GM21576 (cell line): ENCODE measurements around the gene LDHAL6B.

Experiments
- ATAC-seq: cut with Tn5 transposase; IDR thresholded peaks from one replicate; pipeline ENCODE4 v1.9.1; 2021; ENCODE audit warnings: mild to moderate bottlenecking, moderate library complexity; ENCODE audit not compliant: unreplicated experiment

Gene LDHAL6B

DNA sequence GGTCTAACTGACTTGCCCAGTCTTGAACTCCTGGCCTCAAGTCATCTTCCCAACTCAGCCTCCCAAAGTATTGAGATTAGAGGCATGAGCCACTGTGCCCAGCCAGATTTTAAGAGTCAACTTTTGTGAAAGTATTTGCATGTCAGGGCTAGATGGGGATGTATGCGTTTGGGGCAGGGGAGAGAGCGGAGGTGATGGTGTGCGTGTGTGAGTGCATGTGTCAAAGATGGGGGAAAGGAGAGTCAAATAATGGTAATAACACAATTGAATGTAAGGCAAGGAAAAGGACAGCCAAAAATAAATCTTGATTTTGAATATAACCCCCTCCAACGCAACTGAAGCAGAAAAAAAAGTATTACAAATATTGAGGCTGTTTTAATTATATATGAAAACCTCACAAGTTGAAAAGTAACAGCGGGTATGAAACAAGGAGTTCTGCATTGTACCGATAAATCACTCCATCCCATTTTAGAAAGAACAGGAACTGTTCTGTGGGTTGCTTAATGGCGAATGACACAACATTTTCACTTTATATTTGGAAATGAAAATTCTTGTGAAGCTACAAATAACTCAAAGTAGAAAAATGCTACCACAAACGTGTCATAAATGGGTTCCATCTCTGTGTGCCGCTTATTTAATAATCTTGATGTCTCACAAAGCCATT lies 29.9 kb upstream of the LDHAL6B start:
- ATAC-seq: no peak

DNA sequence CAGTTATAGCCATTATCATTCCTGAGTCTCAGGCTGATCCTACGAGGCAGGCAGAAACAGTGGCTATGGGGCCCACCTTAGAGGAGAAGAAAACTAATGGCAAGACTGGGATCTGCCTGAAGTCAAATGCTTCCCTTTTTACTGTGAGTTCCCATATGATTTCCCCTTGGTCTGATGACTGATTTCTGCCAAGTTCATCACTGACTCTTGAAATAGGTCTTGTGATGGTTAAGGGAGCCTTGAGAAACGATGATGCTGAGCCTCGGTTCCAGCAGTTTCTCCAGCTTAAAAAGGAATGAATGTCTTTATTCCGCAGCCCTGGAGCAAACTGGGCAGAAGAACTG lies 29.4 kb upstream of the LDHAL6B start:
- ATAC-seq: no peak

DNA sequence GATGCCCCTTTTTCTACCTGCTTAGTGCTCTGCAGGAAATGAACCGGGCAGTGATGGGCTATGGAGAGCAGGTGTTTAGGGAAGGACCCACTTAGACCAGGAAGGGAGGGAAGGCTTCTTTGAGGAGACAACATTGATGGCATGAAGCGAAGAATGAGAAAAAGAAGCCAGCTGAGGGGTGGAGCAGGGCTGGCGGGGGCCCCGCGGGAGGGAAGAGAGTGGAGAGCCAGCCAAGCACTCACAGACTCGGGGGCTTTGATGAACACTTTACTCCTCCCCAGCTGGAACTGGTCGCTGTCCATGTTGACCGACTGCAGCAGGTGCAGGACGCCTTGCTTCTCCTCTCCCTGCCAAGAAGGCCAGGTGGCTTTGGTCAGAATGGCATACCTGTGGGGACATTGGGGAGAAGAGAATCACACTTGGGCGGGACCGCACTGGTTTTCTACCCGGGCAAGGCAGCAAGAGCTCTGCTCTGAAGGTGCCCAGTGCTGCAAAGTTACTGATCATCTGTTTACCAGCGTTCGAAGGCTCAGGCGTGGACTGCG lies 28.4 kb upstream of the LDHAL6B start:
- ATAC-seq: no peak

DNA sequence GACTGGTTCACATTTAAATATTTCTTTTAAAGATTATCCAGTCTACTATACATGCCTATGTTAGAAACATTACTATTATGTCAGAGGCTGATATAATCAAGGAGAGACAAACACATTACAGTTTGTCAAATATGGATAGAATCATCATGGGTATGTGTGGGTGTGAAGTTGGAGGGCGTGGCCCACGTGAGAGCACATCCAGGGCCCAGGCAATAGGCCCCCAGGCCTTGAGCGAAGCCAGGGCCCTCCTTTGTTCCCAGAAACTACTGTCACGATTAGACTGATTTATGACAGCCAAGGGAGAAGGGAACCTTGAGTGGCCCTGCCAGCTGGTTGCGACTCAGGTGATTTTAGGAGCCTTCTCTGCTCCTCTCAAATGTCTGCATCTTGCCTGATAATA lies 26.9 kb upstream of the LDHAL6B start:
- ATAC-seq: no peak

DNA sequence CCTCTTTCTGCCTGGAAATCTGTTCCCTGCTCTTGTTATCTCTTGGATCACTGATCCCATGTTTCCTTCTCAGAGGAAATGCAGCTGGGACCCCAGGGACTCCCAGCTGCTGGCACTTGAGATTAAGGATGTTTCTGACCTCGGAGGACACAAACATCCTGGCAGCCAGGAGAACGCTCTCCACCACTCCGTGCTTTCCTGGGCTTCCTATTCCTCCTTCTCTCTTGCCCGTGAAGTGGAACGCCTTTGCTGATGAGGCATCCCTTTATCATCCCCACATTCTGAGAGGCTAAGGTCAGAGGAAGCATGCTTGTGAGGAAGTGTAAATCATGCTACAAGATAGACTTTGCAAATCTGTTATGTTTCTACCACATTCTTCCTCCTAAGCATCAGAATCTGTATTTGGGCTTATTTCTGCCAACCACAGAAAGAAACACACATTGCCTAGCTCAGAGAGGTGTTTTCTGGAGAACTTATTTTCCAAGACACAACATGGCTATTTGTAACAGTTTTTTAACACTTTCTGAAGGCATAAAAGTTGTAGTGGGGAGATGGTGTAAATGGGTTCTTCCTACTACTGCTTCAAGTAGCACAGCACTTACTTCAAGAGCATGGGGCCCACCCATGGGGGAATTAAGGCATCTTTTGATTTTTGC lies 25.6 kb upstream of the LDHAL6B start:
- ATAC-seq: no peak

DNA sequence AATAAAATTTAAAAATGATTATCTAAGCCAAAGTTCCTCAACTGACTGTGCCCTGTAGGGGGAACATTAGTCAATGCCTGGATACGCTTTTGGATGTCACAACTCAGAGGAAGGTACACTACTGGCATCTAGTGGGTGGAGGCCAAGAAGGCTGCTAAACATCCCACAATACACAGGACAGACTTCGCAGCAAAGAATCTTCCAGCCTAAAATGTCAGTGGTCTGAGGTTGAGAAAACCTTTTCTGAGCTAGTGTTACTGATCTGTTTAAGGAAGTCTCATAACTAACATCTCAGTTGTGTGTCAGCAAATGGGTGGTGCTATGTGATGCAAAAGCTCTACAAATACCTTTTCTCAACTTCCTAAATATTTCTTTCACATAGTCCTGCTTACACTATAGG lies 20.9 kb upstream of the LDHAL6B start:
- no peak for ATAC-seq

DNA sequence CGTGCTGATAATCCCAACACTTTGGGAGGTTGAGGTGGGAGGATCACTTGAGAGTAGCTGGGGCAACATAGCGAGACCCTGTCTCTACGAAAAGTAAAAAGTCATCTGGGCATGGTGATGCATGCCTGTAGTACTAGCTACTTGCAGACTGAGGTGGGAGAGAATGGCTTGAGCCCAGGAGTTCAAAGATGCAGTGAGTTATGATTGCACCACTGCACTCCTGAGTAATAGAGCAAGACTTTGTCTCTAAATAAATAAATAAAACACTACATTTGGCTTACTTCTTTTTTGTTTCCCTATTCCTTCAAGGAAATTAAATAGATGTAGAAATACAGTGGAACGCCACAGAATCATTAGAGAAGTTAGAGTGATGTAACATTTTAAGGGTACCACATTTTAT lies 20.1 kb upstream of the LDHAL6B start:
- no peak for ATAC-seq

DNA sequence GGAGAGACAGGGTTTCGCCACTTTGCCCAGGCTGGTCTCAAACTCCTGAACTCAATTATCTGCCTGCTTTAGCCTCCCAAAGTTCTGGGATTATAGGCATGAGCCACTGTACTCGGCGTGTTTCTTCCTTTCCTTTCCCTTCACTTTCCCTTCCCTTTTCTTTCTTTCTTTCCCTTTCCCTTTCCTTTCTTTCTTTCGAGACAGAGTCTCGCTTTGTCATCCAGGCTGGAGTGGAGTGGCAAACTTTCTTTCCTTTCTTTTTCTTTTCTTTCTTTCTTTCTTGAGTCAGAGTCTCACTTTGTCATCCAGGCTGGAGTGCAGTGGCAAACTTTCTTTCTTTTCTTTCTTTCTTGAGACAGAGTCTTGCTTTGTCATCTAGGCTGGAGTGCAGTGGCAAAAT lies 17.4 kb upstream of the LDHAL6B start:
- no peak for ATAC-seq

DNA sequence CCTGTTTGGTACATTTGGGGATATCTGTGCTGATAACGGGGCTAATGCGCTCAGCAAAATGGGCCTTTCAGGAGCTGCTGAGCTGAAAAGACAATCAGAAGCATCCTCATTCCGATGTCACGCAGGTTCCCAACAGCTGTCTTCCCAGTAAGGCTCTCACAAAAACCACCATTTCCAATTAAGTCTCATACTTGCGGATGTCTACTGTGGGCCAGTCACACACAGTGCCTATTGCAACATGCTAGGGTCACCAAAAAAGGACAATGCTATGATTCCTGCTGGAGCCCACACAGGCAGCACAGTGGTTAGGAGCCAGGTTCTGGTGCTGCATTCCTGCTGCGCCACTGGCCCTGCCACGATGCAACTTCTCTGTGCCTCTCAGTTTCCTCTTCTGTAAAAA lies 16.4 kb upstream of the LDHAL6B start:
- ATAC-seq: no peak

DNA sequence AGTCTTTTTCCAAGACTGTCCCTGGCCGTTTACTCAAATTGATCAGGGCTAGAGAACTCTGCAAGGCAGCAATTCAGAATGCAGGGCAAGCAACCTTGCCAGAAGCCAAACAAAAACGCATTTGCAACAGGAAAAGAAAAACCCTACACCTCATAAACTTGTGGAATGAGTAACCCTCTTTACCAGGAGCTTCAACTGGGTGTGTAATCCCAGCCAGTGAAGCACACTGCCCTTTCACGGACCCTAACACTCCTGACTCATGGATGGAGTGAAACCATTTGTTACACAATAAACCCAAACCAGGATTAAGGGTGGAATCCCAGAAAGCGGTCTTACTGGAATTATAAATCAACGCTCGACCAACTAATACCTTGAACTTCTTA lies 14.8 kb upstream of the LDHAL6B start:
- ATAC-seq: no peak

DNA sequence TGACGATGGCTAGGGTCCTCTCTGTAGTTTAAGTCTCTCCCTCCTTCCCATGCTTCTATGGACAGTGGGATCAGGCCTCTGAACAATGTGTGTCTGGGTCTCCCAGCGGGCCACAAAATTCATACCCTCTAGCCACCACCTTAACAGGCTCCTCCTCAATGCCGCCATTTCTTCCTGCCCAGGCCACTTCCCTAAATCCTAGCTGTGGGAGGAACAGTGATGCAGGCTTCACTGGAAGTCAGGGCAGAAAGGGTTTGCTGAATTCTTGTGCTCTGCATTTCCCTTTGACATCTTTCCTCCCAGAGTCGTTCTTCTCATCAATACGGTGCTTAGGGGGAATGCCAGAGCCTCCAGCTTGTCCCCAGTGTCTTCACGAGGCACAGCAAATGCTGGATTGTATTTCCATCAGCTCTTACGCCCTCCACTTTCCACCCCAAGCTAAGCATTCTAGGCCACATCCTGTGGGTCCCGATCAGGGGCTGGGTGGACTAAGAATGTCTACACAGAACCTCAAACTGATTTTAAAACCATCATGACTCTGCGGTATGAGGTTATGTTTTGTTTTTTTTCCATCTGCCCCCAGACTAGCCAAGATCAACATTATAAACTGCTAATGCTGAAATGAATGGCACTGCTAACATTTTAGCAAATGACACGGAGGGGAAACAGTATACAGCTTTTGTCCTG lies 11.9 kb upstream of the LDHAL6B start:
- no peak for ATAC-seq

DNA sequence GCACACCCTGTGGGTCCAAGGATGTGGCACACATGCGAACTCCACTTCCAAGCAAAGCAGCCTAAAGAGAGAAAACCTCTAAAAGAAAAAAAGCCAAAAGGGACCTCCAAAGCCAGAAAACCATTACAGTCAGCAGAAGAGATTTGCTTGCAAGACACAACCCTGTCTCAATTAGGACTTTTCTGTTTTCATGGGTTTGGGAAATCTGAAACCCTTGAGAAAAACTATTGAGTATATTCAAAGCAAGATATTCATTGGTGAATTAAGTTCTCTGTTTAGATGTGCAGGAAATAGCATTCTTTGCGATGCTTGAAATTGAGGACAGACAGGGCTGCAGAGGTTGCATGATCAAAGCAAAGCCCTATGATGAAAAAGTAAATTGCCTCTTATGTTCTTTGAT lies 10.2 kb upstream of the LDHAL6B start:
- ATAC-seq: no peak

DNA sequence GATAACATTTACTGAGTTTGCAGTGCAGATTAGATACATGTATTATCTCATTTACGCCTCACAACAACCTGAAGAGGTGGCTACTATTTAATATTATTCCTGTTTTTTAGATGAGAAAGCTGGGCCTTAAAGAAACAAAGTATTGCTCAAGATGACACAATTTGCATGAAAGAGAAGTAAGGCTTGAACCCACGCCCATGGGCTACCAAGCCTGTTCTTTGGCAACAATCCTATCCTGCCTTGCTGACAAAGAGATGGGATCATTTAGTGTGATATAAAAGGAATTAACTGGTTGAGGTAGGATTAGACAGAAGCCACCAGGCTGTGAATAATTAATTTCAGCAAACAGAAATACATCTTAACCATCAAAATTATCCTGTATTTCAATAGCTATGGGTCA lies 9.2 kb upstream of the LDHAL6B start:
- ATAC-seq: no peak

DNA sequence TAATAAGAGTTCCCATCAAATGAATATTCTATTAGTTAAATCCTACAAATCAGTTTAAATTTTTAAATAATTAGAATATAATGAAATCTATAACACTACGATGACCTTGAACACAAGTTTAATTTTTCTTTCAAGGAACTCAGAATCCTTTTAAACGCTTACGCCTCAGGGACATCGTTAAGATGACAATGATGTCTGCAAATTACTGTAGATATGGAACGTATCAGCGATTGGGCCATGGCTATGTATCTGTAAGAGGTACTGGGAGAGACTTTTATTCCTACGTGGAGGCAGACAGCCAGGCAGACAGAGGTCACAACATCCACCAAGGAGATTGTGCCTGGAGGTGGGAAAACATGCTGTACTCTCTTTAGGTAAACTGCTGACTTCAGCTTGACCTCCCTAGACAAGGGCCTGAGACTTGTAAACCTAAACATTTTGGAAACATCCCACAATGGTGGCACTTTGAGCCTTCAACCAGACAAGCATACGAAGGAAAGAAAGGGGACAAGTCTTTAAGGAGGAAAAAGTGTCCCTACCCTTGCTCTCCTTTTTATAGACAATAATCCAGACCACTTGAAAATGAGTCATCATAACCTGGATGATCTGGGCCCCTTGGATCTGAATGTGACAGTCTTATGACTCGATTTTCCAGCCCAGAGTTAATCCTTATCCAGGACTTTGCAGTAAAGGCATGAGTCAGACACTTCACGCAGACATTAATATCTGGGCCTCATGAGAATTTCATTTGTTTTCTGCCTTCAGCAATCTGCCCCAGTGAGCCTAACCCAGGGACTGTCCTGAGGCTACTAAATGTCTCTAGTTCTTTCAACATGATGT lies 6.8 kb upstream of the LDHAL6B start:
- ATAC-seq: no peak

DNA sequence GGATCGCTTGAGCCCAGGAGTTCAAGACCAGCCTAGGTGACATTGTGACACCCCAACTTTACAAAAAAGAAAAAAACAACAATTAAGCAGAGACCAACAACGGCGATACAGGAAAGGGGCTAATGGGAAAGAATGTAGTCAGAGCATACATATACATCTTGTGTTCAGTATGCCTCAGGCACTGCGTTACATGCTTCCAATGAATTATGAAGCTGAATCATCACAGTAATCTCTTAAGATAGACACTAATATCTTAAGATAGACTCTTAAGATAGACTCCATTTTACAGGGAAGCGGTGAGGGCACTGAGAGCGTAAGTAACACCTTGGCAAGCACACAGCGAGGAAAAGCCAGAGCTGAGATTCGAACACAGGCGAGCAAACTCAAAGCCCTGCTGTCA lies 6.1 kb upstream of the LDHAL6B start:
- no peak for ATAC-seq

DNA sequence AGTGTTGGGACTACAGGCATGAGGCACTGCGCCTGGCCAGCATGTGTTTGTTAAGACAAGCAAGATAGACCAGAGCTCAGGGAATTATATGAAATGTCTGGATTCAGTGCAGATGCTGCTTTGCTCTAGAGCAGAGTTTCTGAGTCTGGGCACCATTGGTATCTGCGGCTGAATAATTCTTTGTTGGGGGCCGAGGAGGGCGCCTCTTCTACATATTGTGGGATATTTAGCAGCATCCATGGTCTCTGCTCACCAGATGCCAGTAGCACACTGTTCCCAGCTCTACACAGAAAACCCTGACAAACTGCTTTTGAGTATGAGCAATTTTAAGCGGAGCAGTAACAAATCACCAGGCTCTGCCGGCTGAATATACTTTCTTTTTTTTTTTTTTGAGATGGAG lies 3.6 kb upstream of the LDHAL6B start:
- ATAC-seq: no peak

DNA sequence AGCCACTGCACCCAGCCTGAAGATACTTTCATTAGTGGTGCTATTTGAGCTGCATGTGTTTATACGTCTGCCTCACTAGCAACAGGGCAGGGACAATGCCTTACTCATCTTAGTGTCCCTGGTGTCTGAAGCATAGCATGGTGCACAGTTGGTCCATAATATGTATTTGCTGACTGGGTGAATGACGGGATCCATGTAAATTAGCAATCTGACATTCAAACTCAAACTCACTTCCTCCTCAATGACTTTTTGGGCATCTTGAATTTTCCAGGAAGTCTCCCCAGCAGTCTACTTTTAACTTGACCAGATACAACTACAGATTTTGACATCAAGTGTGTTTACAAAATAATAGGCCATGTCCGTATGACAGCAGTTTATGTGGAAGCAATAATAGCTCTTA lies 3.0 kb upstream of the LDHAL6B start:
- ATAC-seq: no peak

DNA sequence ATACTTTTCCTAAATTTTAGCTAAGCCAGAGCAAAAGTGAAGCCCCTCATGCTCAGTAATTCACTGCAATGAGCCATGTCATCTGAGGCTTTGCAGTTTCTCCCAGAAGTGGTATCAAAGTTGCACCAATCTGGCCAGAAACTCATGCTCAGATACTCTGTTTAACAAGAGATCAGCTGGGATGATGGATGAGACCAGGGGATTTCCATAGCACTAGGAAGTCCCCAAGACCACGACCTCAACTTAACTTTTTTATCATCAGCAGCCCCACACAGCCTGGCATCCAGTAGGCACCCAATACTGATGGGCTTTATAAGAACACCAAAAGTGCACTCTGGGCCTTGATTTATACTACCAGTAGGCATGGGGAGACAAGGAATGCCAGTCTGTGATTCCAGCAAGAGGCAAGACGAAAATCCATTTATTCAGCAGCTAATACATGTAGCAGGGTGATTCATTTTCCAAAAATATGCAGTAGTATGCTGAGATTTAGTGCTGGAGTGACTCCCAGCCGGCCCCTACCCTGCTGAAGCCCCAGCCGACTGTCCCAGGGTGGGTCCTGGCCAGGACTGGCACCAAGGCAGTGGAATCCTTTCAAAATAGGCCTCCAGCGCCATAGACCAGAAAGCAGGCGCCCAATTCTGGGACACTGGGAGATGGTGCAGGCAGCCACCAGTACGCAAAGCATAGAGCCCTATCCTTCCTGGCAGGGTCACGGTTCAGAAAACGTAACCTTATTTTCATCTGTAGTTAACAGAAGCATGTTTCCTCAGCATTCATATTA lies 612 bp upstream of the LDHAL6B start:
- no peak for ATAC-seq

DNA sequence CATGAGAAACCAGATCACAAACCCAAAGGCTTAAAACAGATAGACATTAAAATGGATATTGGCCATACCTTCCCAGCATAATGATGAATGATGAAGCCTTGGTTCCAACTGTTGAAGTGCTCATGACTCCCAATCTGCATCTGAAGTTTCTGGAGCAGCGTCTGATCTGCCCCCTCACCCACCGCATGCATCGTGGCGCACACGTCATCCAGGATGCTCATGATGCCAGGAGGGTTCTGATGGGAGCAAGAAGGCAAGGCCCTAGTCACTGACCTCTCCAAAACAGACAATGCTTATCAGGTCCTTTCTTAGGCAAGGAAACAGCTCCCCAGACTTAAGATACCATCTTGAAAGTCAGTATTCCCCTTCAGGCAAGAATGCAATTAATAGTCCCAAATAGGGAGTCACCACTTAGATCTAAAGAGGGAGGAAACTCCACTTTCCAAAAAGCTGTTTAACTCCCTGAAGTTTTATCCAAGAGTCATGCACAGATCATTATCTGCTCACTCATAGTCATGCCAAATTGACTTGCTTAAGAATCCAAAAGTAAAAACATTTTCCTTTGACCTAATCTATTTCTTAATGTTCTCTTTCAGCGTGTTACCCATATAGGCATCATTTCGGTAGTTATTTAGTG lies 2.1 kb downstream of the LDHAL6B start:
- no peak for ATAC-seq

DNA sequence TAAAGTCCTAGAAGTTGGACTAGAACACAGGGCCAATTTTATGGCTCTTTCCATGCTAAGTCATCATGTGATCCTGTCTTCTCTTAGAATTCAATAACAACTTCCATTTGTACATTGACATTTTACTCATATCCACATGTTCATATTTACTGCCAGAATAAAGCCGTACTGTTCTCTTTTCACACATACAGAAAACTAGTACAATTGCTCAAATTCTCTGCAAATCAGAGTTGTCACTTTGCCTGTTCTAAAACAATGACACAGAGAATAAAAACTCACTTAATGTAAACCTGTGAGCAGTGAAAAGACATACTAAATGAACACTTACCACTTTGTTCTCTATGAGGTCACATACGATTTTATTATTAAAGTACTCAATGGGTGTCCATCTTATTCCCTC lies 3.5 kb downstream of the LDHAL6B start:
- no peak for ATAC-seq
